GM23338 (cell line): Measurements from ENCODE around the gene ACSF3. TPM values are rescaled to one million over a fixed set of nuclear protein-coding genes. Genes with fewer than 3 reads are reported as not detected.

ENCODE experiments used
- ATAC-seq: fragments of 200-7000 bp; cut with Tn5 transposase; 3 replicates; pipeline ENCODE4 v1.9.1; 2020
- DNase-seq: peaks from one replicate; pipeline ENCODE4 v3.0.0-alpha.2; 2015; ENCODE audit warnings: low spot score
- H2AFZ ChIP-seq: fragments of 200-600 bp; sonication (generic); 2 replicates; pipeline ENCODE4 v1.8.0; 2016; ENCODE audit warnings: antibody characterized with exemption, mild to moderate bottlenecking, moderate library complexity
- H3F3A ChIP-seq: fragments of 200-600 bp; sonication (generic); replicated peaks from 2 replicates; pipeline ENCODE4 v1.8.0; 2017; ENCODE audit warnings: antibody characterized with exemption, mixed run types, low read depth
- H3K27ac ChIP-seq: fragments of 200-600 bp; sonication (generic); 2 replicates; pipeline ENCODE4 v1.6.1; 2016; ENCODE audit warnings: low read depth
- H3K27me3 ChIP-seq: fragments of 200-600 bp; sonication (generic); 2 replicates; pipeline ENCODE4 v1.8.0; 2016; ENCODE audit warnings: mild to moderate bottlenecking, mixed run types, moderate library complexity; ENCODE audit not compliant: insufficient read depth
- H3K36me3 ChIP-seq: fragments of 200-600 bp; sonication (generic); 2 replicates; pipeline ENCODE4 v1.8.0; 2016; ENCODE audit warnings: mild to moderate bottlenecking; ENCODE audit not compliant: insufficient read depth
- H3K4me1 ChIP-seq: fragments of 200-600 bp; sonication (generic); 2 replicates; pipeline ENCODE4 v1.8.0; 2016; ENCODE audit warnings: mild to moderate bottlenecking, moderate library complexity; ENCODE audit not compliant: insufficient read depth
- H3K4me2 ChIP-seq: fragments of 200-600 bp; sonication (generic); 2 replicates; pipeline ENCODE4 v1.7.1; 2017; ENCODE audit warnings: mixed run types
- H3K4me3 ChIP-seq: fragments of 200-600 bp; sonication (generic); 2 replicates; pipeline ENCODE4 v1.6.1; 2016; ENCODE audit warnings: mixed run types
- H3K79me2 ChIP-seq: fragments of 200-600 bp; sonication (generic); replicated peaks from 2 replicates; pipeline ENCODE4 v1.8.0; 2017; ENCODE audit warnings: mild to moderate bottlenecking; ENCODE audit not compliant: insufficient read depth
- H3K9me2 ChIP-seq: fragments of 200-600 bp; sonication (generic); 2 replicates; pipeline ENCODE4 v1.8.0; 2017; ENCODE audit not compliant: insufficient read depth
- H4K20me1 ChIP-seq: fragments of 200-600 bp; sonication (generic); replicated peaks from 2 replicates; pipeline ENCODE4 v1.8.0; 2017; ENCODE audit warnings: mild to moderate bottlenecking; ENCODE audit not compliant: insufficient read depth
- H3K27ac Mint-ChIP-seq: 2 replicates; pipeline ENCODE4 v1.8.0; 2020; ENCODE audit warnings: inconsistent platforms, mild to moderate bottlenecking, moderate library complexity, mixed read lengths
- H3K27me3 Mint-ChIP-seq: 3 replicates; pipeline ENCODE4 v1.8.0; 2022; ENCODE audit warnings: low read depth, mild to moderate bottlenecking, moderate library complexity, mixed read lengths, inconsistent platforms; ENCODE audit not compliant: insufficient read depth, poor library complexity
- H3K36me3 Mint-ChIP-seq: 3 replicates; pipeline ENCODE4 v1.8.0; 2021; ENCODE audit warnings: low read depth, mild to moderate bottlenecking, inconsistent platforms, moderate library complexity, mixed read lengths
- H3K4me1 Mint-ChIP-seq: 3 replicates; pipeline ENCODE4 v1.8.0; 2020; ENCODE audit warnings: mild to moderate bottlenecking, inconsistent platforms, mixed read lengths
- H3K4me3 Mint-ChIP-seq: 3 replicates; pipeline ENCODE4 v1.8.0; 2021; ENCODE audit warnings: moderate library complexity, mild to moderate bottlenecking, inconsistent platforms, mixed read lengths
- H3K9me3 Mint-ChIP-seq: 3 replicates; pipeline ENCODE4 v1.8.0; 2020; ENCODE audit warnings: moderate library complexity, mild to moderate bottlenecking, inconsistent platforms, mixed read lengths
- CREB1 ChIP-seq: fragments of 250-450 bp; sonication (Bioruptor Pico); IDR thresholded peaks from 2 replicates; pipeline ENCODE4 v1.5.0; 2020; ENCODE audit warnings: low read depth, mild to moderate bottlenecking, moderate library complexity
- EZH2 ChIP-seq: fragments of 200-600 bp; sonication (generic); IDR thresholded peaks from one replicate; pipeline ENCODE4 v1.8.0; 2017; ENCODE audit warnings: antibody characterized with exemption, mild to moderate bottlenecking, low read depth; ENCODE audit not compliant: unreplicated experiment
- EZH2phosphoT487 ChIP-seq: fragments of 200-600 bp; sonication (generic); IDR thresholded peaks from one replicate; pipeline ENCODE4 v1.8.1; 2018; ENCODE audit warnings: antibody characterized with exemption; ENCODE audit not compliant: unreplicated experiment
- JUNB ChIP-seq: IDR thresholded peaks from one replicate; pipeline ENCODE4 v1.6.1; 2016; ENCODE audit warnings: antibody characterized with exemption; ENCODE audit not compliant: unreplicated experiment
- NANOG ChIP-seq: IDR thresholded peaks from 2 replicates; pipeline ENCODE4 v1.6.1; 2016; ENCODE audit warnings: antibody characterized with exemption, borderline replicate concordance
- POLR2AphosphoS5 ChIP-seq: IDR thresholded peaks from 2 replicates; pipeline ENCODE4 v1.6.1; 2016; ENCODE audit warnings: antibody characterized with exemption, low read depth
- STAT1 ChIP-seq: IDR thresholded peaks from one replicate; pipeline ENCODE4 v1.6.1; 2016; ENCODE audit warnings: antibody characterized with exemption; ENCODE audit not compliant: unreplicated experiment
- ZNF114 ChIP-seq: fragments of 250-450 bp; sonication (Bioruptor Pico); IDR thresholded peaks from 2 replicates; pipeline ENCODE4 v1.5.0; 2020; ENCODE audit warnings: mild to moderate bottlenecking, moderate library complexity
- ZNF331 ChIP-seq: fragments of 250-450 bp; sonication (Bioruptor Pico); IDR thresholded peaks from 2 replicates; pipeline ENCODE4 v1.5.0; 2020; ENCODE audit warnings: low read depth, mild to moderate bottlenecking, moderate library complexity
- polyA plus RNA-seq: library from polyadenylated mRNA; unstranded; fragments of >200 nt; fragmentation: Nextera tagmentation; extraction: Ambion mirVana; gene quantifications from 2 replicates; pipeline ENCODE4 v1.2.1, GENCODE V29; 2016
- total RNA-seq: library from RNA; depleted of rRNA; stranded (reverse); fragments of >200 nt; shearing (Covaris generic); gene quantifications from 2 replicates; pipeline ENCODE4 v1.2.3, GENCODE V29; 2014
- TF ChIP-seq, protein P1 (sequence below), 2 experiments: fragments of 200-600 bp in 1 of 2; sonication (generic) in 1 of 2; conservative IDR thresholded peaks; 2 replicates each; pipeline versions ENCODE4 v1.5.1 to v1.6.1; 2016 to 2017; ENCODE audit warnings: antibody characterized with exemption in 2 of 2, low read depth in 2 of 2, mild to moderate bottlenecking in 2 of 2, moderate library complexity in 1 of 2
- TF ChIP-seq, protein P2 (sequence below): IDR thresholded peaks from one replicate; pipeline ENCODE4 v1.6.1; 2018; ENCODE audit warnings: antibody characterized with exemption; ENCODE audit not compliant: unreplicated experiment
- TF ChIP-seq, protein P3 (sequence below): IDR thresholded peaks from 2 replicates; pipeline ENCODE4 v1.6.1; 2016; ENCODE audit warnings: antibody characterized with exemption
- TF ChIP-seq, protein P4 (sequence below): fragments of 250-450 bp; sonication (Bioruptor Pico); IDR thresholded peaks from 2 replicates; pipeline ENCODE4 v1.5.0; 2020; ENCODE audit warnings: mild to moderate bottlenecking, moderate library complexity

The ACSF3 gene
- total and polyA plus RNA-seq, 2 experiments from 2014 or later = 12.8 to 23.1 TPM

DNA sequence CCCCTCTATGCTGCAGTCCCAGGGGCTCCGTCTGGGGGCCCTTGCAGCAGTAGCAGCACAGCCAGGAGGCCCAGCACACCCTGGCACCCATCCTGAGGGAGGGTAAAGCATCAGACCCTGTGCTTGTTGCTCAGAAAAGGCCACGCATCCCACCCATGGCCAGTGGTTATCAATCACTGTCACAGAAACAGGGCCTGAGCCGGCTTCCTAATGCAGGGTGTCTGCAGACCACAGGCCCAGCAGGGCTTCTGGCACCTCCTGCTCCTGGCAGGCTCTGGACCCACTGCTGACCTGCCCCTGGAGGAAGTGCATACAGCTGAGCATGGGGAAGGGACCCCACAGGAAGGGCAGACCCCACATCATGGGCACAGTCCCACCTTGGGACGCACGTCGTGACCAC is 51.0 kb downstream of the ACSF3 start:
- H3K79me2 ChIP-seq = no peaks in the 10 kb centered on the region
- peaks cover 5% of the 10 kb centered on the region; the same call in 1 of the 2 replicates for H3K36me3 ChIP-seq
- no peaks in the 10 kb centered on the region; the same call in 1 of the 2 replicates for H3K9me2 ChIP-seq
- H3K4me1 ChIP-seq = no peaks in the 10 kb centered on the region
- Mint-ChIP-seq H3K4me3 (no peak overlapping the region), H3K36me3 (peaks cover 41% of the 10 kb centered on the region), H3K27me3 (peaks cover 4% of the 10 kb centered on the region), H3K4me1 (no peaks in the 10 kb centered on the region), H3K9me3 (peaks cover 29% of the 10 kb centered on the region), H3K27ac (no peak overlapping the region)
- DNase-seq (no peak), ATAC-seq (no peak)
- H4K20me1 ChIP-seq = no peaks in the 10 kb centered on the region
- H2AFZ ChIP-seq = no peak overlapping the region
- TF ChIP-seq ZNF331 (no peak), EZH2 (no peak), POLR2AphosphoS5 (no peak), JUNB (no peak), CREB1 (no peak), EZH2phosphoT487 (no peak), STAT1 (no peak), ZNF114 (CRISPR knock-in tag) (no peak), NANOG (no peak)
- TF ChIP-seq, protein P1, sequence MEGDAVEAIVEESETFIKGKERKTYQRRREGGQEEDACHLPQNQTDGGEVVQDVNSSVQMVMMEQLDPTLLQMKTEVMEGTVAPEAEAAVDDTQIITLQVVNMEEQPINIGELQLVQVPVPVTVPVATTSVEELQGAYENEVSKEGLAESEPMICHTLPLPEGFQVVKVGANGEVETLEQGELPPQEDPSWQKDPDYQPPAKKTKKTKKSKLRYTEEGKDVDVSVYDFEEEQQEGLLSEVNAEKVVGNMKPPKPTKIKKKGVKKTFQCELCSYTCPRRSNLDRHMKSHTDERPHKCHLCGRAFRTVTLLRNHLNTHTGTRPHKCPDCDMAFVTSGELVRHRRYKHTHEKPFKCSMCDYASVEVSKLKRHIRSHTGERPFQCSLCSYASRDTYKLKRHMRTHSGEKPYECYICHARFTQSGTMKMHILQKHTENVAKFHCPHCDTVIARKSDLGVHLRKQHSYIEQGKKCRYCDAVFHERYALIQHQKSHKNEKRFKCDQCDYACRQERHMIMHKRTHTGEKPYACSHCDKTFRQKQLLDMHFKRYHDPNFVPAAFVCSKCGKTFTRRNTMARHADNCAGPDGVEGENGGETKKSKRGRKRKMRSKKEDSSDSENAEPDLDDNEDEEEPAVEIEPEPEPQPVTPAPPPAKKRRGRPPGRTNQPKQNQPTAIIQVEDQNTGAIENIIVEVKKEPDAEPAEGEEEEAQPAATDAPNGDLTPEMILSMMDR (conservative IDR thresholded peaks at IDR 0.05; ENCODE audit: low read depth in 2 of 2) = no peak
- TF ChIP-seq, protein P2, sequence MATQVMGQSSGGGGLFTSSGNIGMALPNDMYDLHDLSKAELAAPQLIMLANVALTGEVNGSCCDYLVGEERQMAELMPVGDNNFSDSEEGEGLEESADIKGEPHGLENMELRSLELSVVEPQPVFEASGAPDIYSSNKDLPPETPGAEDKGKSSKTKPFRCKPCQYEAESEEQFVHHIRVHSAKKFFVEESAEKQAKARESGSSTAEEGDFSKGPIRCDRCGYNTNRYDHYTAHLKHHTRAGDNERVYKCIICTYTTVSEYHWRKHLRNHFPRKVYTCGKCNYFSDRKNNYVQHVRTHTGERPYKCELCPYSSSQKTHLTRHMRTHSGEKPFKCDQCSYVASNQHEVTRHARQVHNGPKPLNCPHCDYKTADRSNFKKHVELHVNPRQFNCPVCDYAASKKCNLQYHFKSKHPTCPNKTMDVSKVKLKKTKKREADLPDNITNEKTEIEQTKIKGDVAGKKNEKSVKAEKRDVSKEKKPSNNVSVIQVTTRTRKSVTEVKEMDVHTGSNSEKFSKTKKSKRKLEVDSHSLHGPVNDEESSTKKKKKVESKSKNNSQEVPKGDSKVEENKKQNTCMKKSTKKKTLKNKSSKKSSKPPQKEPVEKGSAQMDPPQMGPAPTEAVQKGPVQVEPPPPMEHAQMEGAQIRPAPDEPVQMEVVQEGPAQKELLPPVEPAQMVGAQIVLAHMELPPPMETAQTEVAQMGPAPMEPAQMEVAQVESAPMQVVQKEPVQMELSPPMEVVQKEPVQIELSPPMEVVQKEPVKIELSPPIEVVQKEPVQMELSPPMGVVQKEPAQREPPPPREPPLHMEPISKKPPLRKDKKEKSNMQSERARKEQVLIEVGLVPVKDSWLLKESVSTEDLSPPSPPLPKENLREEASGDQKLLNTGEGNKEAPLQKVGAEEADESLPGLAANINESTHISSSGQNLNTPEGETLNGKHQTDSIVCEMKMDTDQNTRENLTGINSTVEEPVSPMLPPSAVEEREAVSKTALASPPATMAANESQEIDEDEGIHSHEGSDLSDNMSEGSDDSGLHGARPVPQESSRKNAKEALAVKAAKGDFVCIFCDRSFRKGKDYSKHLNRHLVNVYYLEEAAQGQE = no peak
- TF ChIP-seq, protein P3, sequence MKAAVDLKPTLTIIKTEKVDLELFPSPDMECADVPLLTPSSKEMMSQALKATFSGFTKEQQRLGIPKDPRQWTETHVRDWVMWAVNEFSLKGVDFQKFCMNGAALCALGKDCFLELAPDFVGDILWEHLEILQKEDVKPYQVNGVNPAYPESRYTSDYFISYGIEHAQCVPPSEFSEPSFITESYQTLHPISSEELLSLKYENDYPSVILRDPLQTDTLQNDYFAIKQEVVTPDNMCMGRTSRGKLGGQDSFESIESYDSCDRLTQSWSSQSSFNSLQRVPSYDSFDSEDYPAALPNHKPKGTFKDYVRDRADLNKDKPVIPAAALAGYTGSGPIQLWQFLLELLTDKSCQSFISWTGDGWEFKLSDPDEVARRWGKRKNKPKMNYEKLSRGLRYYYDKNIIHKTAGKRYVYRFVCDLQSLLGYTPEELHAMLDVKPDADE = no peak
- TF ChIP-seq, protein P4, sequence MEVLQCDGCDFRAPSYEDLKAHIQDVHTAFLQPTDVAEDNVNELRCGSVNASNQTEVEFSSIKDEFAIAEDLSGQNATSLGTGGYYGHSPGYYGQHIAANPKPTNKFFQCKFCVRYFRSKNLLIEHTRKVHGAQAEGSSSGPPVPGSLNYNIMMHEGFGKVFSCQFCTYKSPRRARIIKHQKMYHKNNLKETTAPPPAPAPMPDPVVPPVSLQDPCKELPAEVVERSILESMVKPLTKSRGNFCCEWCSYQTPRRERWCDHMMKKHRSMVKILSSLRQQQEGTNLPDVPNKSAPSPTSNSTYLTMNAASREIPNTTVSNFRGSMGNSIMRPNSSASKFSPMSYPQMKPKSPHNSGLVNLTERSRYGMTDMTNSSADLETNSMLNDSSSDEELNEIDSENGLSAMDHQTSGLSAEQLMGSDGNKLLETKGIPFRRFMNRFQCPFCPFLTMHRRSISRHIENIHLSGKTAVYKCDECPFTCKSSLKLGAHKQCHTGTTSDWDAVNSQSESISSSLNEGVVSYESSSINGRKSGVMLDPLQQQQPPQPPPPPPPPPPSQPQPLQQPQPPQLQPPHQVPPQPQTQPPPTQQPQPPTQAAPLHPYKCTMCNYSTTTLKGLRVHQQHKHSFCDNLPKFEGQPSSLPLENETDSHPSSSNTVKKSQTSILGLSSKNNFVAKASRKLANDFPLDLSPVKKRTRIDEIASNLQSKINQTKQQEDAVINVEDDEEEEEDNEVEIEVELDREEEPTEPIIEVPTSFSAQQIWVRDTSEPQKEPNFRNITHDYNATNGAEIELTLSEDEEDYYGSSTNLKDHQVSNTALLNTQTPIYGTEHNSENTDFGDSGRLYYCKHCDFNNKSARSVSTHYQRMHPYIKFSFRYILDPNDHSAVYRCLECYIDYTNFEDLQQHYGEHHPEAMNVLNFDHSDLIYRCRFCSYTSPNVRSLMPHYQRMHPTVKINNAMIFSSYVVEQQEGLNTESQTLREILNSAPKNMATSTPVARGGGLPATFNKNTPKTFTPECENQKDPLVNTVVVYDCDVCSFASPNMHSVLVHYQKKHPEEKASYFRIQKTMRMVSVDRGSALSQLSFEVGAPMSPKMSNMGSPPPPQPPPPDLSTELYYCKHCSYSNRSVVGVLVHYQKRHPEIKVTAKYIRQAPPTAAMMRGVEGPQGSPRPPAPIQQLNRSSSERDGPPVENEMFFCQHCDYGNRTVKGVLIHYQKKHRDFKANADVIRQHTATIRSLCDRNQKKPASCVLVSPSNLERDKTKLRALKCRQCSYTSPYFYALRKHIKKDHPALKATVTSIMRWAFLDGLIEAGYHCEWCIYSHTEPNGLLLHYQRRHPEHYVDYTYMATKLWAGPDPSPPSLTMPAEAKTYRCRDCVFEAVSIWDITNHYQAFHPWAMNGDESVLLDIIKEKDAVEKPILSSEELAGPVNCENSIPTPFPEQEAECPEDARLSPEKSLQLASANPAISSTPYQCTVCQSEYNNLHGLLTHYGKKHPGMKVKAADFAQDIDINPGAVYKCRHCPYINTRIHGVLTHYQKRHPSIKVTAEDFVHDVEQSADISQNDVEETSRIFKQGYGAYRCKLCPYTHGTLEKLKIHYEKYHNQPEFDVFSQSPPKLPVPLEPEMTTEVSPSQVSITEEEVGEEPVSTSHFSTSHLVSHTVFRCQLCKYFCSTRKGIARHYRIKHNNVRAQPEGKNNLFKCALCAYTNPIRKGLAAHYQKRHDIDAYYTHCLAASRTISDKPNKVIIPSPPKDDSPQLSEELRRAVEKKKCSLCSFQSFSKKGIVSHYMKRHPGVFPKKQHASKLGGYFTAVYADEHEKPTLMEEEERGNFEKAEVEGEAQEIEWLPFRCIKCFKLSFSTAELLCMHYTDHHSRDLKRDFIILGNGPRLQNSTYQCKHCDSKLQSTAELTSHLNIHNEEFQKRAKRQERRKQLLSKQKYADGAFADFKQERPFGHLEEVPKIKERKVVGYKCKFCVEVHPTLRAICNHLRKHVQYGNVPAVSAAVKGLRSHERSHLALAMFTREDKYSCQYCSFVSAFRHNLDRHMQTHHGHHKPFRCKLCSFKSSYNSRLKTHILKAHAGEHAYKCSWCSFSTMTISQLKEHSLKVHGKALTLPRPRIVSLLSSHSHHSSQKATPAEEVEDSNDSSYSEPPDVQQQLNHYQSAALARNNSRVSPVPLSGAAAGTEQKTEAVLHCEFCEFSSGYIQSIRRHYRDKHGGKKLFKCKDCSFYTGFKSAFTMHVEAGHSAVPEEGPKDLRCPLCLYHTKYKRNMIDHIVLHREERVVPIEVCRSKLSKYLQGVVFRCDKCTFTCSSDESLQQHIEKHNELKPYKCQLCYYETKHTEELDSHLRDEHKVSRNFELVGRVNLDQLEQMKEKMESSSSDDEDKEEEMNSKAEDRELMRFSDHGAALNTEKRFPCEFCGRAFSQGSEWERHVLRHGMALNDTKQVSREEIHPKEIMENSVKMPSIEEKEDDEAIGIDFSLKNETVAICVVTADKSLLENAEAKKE (CRISPR knock-in tag) = no peak
- no peaks in the 10 kb centered on the region for H3F3A ChIP-seq
- no peaks in the 10 kb centered on the region for H3K27me3 ChIP-seq
- H3K4me3 ChIP-seq = no peak overlapping the region
- no peak overlapping the region for H3K27ac ChIP-seq
- H3K4me2 ChIP-seq = no peak overlapping the region
